Activated T-cell treated with anti-CD3 and anti-CD28 coated beads, Interleukin-2, amount 50 U/mL, for 48 hours (primary cell): ENCODE data around the gene ZSWIM3.
"Not testable (repeated sequence)": the region's sequence is repeated elsewhere in the genome, so short reads cannot be mapped to it uniquely, and the experiment has no call there.

ENCODE experiments used
- DNase-seq, 2 experiments: peaks; one replicate each; pipeline ENCODE4 v3.0.0-alpha.2; 2020

ZSWIM3 gene

DNA sequence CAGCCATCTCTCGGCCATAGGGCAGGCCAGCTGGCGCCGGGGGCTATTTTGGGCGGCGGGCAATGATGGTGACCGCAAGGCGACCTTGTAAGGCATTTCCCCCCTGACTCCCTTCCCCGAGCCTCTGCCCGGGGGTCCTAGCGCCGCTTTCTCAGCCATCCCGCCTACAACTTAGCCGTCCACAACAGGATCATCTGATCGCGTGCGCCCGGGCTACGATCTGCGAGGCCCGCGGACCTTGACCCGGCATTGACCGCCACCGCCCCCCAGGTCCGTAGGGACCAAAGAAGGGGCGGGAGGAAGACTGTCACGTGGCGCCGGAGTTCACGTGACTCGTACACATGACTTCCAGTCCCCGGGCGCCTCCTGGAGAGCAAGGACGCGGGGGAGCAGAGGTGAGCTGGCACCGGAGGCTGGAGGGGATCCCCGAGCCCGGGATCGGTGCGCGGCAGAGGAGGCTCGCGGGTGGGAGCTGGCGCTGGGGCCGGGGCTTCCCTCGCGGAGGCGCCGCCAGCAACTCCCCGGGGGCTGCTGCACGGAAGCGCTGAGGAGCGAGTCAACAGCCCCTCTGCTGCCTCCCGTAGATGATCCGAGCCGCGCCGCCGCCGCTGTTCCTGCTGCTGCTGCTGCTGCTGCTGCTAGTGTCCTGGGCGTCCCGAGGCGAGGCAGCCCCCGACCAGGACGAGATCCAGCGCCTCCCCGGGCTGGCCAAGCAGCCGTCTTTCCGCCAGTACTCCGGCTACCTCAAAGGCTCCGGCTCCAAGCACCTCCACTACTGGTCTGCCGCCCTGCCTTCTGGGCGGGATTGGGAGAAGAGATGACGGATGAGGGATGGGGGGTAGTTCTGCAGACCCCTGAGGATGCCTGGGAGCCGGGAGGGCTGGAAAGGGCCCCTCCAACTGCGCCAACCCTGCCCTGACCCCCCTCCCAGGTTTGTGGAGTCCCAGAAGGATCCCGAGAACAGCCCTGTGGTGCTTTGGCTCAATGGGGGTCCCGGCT is 33.9 kb downstream of the ZSWIM3 start, which contains the start of the genes CTSA and NEURL2:
Gene CTSA, plus strand, starts transcription at position 351 of the 999 bp plus-strand sequence. Its CDS starts 234 bp downstream, at position 585.
Gene NEURL2, minus strand, starts transcription at position 224 of the 999 bp plus-strand sequence. Its CDS starts 217 bp downstream, at position 7.
- DNase-seq, result peak; percentile 90 to 91

DNA sequence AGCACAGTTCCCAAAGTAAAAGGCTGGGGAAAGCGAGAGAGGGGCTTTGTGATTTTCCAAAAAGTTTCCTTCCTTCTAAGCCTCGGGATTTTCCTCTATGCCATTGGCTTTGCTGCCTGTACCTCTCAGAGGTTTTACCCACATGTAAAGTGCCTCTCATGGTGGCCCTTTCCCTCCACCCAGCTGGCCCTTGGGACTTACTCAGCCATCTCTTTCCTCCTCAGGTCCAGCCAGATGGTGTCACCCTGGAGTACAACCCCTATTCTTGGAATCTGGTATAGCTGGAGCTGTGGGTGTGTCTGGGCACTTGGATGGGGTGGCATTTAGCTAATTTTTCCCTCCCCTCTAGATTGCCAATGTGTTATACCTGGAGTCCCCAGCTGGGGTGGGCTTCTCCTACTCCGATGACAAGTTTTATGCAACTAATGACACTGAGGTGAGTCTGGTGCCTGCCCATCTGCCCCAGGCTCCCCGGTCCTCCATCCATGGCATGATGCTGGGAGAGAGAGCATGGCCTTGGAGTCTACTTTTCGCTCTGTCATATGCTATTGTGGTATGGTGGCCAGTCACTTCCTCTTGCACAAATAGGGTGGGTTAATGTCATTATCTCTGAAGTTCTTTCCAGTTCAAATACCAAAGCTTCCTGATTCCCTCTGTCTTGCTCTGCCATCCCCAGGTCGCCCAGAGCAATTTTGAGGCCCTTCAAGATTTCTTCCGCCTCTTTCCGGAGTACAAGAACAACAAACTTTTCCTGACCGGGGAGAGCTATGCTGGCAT is 34.8 kb downstream of the ZSWIM3 start:
- no peak for DNase-seq

DNA sequence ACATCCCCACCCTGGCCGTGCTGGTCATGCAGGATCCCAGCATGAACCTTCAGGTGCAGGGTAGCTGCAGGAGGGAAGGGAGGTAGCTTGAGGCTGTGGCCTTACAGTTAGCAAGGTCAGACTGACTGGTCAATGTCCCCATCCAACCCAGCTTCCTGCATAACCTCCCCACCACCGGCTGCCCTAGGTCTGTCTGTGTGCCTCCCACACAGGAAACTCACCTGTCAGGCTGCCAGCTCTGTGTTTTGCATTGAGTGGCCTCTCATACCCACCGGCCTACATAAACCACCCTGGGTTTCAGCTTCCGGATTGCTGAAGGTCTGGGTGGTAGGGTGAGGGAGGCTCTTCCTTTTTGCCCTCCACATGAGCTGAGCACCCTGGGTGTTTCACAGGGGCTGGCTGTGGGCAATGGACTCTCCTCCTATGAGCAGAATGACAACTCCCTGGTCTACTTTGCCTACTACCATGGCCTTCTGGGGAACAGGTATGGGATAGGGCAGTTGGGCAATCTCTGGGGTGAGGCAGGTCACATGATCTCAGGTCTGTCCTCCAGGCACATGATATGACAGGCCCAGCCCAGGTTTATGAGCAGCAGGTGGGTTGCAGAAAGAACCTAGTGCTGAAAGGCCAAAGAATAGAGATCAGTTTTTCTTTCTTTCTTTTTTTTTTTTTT is 35.5 kb downstream of the ZSWIM3 start:
- peak in 1 of 2 experiments; percentile 47 for DNase-seq

DNA sequence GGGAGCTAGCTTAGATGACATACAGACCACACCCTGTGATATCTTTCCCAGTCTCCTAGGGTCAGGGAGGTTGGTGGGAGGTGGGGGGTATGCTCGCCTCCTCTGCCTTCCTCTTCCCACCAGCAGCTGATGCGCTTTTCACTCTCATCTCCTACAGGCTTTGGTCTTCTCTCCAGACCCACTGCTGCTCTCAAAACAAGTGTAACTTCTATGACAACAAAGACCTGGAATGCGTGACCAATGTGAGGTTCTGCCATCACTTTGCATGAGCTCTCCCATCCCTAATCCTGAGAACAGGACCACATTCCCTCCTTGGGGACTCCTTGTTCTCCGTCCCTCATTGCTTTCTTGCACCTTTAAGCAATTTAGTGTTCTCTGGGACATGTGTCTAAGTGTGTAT is 36.4 kb downstream of the ZSWIM3 start:
- no peak for DNase-seq

DNA sequence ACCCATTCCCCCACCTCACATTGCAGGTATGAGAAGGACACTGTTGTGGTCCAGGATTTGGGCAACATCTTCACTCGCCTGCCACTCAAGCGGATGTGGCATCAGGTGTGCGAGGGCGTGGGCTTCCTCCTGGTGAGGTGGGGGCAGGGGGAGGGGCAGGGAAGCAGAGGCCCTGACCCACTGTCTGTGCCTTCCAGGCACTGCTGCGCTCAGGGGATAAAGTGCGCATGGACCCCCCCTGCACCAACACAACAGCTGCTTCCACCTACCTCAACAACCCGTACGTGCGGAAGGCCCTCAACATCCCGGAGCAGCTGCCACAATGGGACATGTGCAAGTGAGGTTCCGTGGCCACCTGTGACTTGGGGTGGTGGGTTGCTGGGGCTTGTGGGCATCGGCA is 37.4 kb downstream of the ZSWIM3 start:
- no peak for DNase-seq

DNA sequence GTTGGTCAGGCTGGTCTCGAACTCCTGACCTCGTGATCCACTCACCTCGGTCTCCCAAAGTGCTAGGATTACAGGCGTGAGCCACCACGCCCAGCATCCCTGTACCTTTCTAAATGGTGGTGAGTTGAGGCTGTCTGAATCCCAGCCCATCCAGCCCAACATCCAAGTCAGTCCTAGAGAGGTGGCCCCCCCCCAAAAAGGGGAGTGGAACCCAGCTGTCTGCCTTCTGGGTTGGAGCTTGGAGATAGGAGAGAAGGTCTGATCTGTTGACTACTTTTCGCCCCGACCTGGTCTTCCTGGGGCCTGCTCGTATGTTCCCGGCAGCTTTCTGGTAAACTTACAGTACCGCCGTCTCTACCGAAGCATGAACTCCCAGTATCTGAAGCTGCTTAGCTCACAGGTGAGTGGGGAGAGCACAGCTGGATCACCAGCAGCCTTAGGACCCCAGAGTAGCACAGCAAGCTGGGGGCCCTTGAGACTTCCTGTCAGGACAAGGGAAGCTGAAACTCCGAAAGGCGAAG is 39.3 kb downstream of the ZSWIM3 start:
- DNase-seq, result no peak

DNA sequence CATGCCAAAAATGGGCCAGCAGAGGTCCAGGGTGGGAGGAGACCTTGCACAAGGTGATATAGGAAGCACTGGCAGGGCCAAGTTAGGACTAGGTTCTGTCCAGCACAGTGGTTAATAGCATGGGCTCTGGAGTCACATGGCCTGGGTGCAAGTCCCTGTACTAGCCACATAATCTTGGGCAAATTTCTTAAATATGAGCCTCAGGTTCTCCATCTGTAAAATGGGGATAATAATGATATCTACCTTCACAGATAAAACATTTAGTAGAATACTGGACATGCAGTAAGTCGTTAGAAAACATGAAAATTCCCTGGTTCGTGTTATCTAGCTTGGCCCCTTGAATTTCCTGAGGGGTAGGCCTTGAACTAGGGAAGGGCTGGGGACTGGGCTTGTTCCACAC is 39.9 kb downstream of the ZSWIM3 start:
- DNase-seq, result no peak

DNA sequence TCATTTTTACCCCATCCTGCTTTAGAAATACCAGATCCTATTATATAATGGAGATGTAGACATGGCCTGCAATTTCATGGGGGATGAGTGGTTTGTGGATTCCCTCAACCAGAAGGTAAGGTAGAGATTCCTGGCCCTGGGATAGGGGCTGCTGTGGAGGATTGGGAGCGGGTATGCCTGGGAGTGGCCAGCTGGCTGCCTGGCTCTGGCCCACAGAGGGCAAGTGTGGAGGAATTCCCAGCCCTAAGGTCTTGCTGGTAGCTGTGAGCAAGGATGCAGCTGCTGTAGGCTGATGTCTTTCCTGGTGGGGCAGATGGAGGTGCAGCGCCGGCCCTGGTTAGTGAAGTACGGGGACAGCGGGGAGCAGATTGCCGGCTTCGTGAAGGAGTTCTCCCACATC is 40.3 kb downstream of the ZSWIM3 start:
- no peak for DNase-seq

DNA sequence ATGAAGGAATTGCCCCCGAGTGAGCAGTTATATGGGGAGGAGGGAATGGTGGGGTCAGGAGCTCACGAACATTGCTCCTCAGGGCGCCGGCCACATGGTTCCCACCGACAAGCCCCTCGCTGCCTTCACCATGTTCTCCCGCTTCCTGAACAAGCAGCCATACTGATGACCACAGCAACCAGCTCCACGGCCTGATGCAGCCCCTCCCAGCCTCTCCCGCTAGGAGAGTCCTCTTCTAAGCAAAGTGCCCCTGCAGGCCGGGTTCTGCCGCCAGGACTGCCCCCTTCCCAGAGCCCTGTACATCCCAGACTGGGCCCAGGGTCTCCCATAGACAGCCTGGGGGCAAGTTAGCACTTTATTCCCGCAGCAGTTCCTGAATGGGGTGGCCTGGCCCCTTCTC is 40.9 kb downstream of the ZSWIM3 start:
- DNase-seq, result no peak

DNA sequence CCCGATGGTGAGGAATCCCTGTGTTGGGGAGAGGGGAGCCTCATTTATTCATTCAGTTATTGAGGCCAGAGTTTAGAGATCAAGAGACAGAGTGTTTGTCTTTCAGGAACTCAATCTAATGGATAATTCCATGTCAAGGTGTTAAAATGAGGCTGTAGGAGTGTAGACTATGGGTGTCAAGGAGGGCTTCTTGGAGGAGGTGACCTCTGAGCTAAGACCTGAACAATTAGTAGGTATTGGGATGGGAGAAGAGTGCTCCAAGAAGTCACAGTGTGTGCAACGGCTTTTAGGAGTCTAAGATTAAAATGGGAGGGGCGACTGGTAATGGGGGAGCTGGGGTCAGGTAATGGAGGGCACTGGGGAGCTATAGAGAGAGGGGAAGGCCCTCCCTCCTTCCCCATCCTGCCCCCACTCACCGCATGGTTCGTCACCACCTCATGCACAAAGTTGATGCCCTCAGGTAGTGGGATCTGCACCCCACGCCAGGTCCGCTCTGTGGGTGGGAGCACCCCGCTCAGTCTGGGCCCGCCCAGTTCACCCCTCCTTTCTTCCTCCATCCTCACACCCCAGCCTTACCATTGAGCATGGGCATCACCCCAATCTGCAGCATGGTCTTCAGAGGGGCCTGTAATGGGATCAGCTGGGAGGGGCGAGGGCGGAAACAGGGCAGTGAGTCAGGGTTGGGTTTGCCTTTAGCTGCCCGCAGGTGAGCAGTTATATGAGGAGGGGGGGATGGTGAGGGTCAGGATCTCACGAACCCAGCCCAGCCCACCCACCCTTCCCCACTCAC is 41.8 kb downstream of the ZSWIM3 start:
- no peak for DNase-seq

DNA sequence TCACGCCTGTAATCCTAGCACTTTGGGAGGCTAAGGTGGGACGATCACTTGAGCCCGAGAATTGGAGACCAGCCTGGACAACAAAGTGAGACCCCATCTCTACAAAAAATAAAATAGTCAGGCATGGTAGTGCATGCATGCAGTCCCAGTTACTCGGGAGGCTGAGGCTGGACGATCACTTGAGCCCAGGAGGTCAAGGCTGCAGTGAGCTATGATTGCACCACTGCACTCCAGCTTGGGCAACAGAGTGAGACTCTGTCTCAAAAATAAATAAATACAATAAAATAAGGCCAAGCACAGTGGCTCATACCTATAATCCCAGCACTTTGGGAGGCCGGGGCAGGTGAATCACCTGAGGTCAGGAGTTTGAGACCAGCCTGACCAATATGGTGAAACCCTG is 43.9 kb downstream of the ZSWIM3 start:
- not testable (repeated sequence) for DNase-seq

DNA sequence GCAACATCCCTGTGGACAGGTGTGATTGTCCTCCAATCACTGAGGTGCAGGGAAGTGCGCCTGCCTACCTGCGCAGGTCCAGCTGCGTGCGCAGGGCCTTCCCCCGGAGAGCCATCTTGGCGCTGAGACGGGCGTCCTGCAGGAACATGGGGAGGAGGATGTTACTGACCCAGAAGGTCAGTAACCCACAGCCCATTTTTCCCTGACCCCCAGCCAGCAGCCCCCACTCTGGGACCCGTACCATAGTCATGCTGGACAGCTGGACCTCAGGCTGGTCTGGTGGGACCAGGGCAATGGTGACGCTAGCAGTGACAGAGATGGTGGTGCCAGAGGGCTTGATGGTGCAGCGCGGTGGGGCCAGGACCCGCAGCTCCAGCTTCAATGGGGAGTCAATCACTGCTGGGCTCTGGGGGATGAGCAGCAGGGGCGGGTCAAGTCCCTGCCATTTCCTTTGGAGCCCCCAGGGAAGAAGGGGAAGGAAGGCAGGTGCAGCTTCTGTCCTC is 44.8 kb downstream of the ZSWIM3 start:
- DNase-seq, result no peak

DNA sequence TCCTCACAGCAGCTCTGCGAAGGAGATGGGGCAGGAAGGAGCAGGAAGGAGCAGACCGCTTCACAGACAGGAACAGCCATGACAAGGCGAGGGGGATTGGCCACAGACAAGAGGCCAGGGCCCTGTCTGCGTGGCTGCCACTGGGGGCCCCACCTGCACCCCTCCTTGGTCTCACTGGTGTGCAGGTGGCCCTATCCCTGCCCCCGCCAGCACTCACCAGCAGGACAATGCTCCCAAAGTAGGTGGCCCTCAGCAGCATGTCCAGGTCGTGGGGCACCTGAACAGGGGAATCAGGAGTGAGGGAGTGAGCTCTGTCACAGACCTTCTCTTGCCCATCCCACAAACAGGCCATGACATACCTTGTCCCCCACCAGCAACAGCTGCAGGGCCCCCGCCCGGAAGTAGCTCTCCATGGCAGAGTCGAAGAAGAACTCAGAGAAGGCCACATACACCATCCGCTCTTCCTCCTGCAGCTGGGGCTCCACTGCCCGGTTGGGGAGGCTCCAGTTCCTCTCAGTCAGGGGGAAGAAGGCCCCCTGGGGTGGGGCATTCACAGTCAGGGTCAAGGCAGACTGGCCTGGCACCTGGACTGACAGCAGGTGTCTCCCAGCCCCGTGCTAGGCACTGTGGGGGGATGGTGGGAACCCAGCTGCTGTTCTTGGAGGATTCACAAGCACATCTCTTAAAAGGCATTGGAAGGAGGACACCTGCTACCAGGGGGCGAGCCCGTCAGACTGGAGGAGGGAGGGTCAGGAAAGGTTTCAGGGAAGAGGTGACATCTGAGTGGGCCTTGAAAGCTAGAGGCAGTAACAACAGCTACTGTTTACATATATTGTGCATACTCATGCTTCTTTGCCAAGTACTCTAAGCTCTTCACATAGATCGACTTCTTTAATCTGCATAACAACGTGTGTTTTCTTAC is 47.4 kb downstream of the ZSWIM3 start:
- no peak for DNase-seq

DNA sequence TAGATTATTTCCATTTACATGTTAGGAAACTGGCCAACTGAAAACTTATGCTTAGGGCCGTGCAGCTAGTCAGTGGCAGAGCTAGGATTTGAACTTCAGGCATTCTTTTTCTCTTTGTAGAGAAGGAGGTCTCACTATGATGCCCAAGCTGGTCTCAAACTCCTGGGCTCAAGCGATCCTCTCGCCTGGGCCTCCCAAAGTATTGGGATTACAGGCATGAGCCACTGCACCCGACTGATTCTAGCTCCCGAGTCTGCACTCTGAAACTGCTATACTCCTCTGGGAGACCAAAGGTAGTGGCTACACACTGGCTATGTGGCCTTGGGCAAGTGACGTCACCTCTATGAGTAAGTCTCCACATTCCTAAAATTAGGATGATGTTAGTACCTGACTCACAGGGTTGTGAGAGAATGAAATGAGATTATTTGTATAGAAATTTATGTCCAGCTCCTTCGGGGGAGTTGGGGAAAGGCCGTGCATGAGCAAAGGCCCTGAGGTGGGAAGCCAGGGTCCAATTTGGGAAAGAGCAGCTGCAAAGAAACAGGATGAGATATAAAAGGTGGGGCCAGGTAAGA is 48.2 kb downstream of the ZSWIM3 start:
- no peak for DNase-seq

DNA sequence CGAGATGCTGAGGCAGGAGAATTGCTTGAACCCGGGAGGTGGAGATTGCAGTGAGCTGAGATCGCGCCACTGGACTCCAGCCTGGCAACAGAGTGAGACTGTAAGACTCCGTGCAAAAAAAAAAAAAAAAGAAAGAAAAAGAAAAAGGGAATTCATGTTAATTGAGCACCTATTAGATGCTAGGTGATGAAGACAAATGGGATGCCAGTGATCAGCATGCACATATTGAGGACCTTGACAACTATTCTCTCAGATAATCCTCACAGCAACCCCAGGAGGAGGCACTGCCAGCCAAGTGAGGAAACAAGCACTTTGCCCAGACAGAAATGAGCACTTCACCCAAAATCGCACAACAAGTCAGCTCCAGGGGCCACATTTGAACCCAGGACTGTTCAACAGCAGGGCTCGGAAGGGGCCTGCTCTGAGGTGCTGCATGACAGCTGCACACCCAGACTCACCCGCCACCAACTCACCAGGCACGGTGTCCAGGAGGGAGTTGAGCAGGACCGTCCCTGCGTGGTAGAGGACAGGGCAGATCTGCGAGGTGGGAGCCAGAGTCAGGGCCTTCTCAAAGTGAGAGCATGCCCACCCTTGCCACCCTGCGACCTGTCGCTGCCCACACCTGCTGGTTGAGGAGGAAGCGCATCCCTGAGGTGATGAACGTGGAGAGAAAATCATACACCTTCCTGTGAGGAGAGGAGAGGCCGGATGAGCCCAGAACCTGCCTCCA is 50.0 kb downstream of the ZSWIM3 start:
- DNase-seq, result no peak

DNA sequence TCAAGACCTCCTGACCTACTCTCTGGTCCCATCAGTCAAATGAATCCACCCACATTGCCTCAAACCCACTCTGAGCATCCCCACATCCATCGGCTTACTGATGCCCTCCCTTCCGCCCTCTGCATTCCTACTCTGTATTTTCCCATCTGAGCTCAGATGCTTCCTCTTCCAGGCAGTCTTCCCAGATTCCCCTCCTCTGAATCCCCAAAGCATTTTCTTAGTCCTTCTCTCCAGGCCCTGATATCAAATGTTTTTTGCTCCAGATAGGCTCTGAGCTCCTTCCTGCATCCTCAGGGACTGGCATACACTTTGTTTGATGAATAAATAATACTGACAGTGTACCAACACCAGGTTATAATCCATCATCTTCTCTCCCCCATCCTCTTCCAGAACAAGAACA is 50.7 kb downstream of the ZSWIM3 start:
- DNase-seq, result no peak

DNA sequence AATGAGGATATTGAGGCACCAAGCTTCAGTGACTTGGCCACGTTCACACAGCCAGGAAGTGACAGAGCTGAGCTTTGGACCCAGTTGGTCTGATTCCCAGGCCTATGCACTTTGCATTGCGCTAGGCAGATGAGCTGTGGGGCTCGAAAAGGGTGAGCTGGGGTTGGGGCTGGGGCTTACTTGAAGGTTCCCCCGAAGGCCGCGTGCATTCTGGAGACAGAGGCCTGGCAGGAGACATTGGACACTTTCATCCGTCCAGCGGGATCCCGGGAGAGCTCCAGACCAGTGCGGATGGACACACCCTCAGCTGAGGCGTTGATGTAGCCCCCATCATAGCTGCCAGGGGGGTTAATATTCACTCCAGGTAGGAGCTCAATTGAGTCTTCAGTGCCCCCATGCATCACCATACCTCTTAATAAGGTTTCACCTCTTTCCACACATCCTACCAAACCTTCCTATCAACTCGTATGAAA is 52.0 kb downstream of the ZSWIM3 start:
- DNase-seq, result no peak

DNA sequence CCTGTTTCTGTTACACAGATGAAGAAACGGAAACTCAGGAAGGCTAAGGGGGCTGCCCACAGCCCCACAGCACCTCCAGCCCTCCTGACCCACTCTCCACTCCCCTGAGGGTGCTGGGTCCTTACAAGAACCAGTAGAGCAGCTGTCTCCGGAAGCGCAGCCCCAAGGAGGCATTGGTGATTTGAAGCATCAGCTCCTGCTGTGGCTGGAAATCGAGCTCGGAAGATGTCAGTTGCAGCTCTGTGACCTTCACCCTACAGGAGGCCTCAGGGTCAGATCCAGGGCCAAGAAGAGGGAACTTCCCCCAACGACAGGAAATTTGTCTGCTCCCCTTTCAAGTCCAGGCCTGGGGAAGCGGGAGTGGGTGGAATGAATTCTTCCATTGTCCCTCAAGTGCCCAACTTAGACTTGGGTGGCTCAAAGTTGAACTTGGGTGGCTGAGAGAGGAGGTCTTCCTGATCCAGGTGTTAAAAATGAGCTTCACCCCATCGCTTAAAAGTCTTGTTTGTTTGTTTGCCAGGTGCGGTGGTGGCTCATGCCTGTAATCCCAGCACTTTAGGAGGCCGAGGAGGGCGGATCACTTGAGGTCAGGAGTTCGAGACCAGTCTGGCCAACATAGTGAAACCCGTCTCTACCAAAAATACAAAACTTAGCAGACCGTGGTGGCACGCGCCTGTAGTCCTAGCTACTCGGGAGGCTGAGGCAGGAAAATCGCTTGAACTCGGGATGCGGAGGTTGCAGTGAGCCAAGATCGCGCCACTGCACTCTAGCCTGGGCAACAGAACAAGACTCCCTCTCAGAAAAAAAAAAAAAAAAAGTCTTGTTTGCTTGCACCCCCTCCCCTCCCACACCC is 52.6 kb downstream of the ZSWIM3 start:
- DNase-seq, result no peak
